ENCODE measurements around the gene PTOV1. TPM values are rescaled to one million over a fixed set of nuclear protein-coding genes. Genes with fewer than 3 reads are reported as not detected.

Gene PTOV1
- total and polyA plus RNA-seq, 2 of the 8 experiments (the other 6 are each of a cell fraction or from before 2014, with no cell fraction given): 147 to 251 TPM

DNA sequence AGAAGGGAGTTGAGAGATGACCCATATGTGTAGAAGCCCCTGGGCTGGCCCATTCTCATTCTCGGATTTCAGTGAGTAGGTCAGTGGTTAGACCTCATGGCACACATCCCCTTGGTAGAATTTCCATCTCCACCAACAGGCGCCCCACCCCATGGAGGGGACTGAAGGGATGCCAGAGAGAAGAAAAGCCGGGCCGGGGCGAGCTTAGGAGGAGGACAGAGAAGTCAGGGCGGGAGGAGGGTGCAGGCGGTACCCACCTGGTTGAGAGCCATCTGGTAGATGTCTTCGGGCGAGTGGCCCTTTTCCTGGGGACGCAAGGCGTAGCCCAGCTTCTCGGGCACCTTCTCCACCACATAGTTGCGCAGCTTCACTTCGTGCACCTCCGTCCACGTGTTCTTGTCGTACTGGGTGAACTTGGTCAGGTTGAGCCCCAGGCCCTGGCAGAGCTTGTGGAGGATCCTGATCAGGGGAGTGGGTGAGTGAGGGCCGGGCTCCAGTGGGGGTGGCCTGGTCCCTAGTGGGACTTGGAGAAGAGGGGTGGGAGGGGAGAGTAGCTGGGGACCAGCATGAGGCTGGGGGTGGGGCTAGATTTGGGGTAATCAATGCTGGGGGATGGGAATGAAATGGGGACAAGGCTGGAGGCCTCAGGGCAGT lies 43.2 kb downstream of the PTOV1 start:
- H2BK120ac ChIP-seq (replicated peaks; ENCODE audit: low read depth, low read length): no peak overlapping the region
- no peak overlapping the region for H3K4me2 ChIP-seq (ENCODE audit: insufficient read depth in 1 of 2, low read depth in 2 of 2, low read length in 2 of 2)
- no peak overlapping the region for H3K56ac ChIP-seq (replicated peaks; ENCODE audit: insufficient read length, low read depth, low read length)
- no peak overlapping the region for H3K23ac ChIP-seq (ENCODE audit: insufficient read length)
- H2BK15ac ChIP-seq (ENCODE audit: low read length): no peak overlapping the region
- peaks cover 0 to 1% of the 10 kb centered on the region in 2 experiments for H4K20me1 ChIP-seq (replicated peaks in 1 of 2; ENCODE audit: control insufficient read depth in 1 of 2, insufficient read depth in 2 of 2, low read length in 2 of 2)
- DNase-seq (ENCODE audit: low read depth in 1 of 2, low spot score in 2 of 2): no peak
- WGBS, 2 experiments (ENCODE audit: extremely low coverage in 1 of 2, insufficient coverage in 1 of 2, insufficient read length in 1 of 2, insufficient replicate concordance in 2 of 2, low coverage in 1 of 2, low lambda C conversion rate in 2 of 2, missing lambda C conversion rate in 1 of 2): 93% methylated on average over 16 of the region's 18 CpGs; no CpG with 5 or more reads in 1 of the 2 experiments
- H3K27me3 ChIP-seq (replicated peaks in 1 of 4; ENCODE audit: control insufficient read depth in 3 of 4, extremely low read depth in 1 of 4, insufficient read depth in 3 of 4, low read length in 3 of 4): peaks cover 0 to 9% (median 5%) of the 10 kb centered on the region in 4 experiments; a peak in 4 of 7 replicates
- no peak for FAIRE-seq
- H3K79me2 ChIP-seq (ENCODE audit: control insufficient read depth in 1 of 2, insufficient read depth in 2 of 2, low read length in 2 of 2): no peaks in the 10 kb centered on the region
- H4K91ac ChIP-seq (replicated peaks; ENCODE audit: insufficient read length, low read length): no peak overlapping the region
- peaks cover 0 to 7% of the 10 kb centered on the region in 2 experiments; a peak in 3 of 4 replicates for H3K9me3 ChIP-seq (ENCODE audit: insufficient read depth in 2 of 2, low read depth in 1 of 2, low read length in 1 of 2)
- no peak overlapping the region for H4K8ac ChIP-seq (ENCODE audit: extremely low read depth, insufficient read depth, low read length)
- no peak for TF ChIP-seq RNF2 (IDR thresholded peaks at IDR 0.05; ENCODE audit: borderline replicate concordance, low read depth, low read length, missing control alignments, poor library complexity, severe bottlenecking)
- no peak overlapping the region for H2BK20ac ChIP-seq (ENCODE audit: low read length)
- no peak overlapping the region for H2AFZ ChIP-seq (ENCODE audit: low read length)
- no peak overlapping the region for H3K18ac ChIP-seq (ENCODE audit: extremely low read depth, low read length)
- POLR2A ChIA-PET (ENCODE audit: partially characterized antibody): interaction anchor here (1.2 to 9.5 kb wide), 8 partner anchors 13 to 35 kb away, joined by 3 to 82 read pairs (median 5); partner anchors contain the start of genes AKT1S1, ATF5, NUP62 and TBC1D17
- no peak overlapping the region for H3K9ac ChIP-seq (replicated peaks in 1 of 4; ENCODE audit: extremely low read depth in 1 of 4, low read depth in 3 of 4, low read length in 3 of 4)
- peaks cover 0 to 15% (median 8%) of the 10 kb centered on the region in 4 experiments; a peak in 5 of 7 replicates for H3K4me1 ChIP-seq (replicated peaks in 1 of 4; ENCODE audit: control insufficient read depth in 3 of 4, insufficient read depth in 4 of 4, low read length in 3 of 4)
- no peak overlapping the region for H2AK5ac ChIP-seq (ENCODE audit: low read depth, low read length)
- no peak overlapping the region for H3K4me3 ChIP-seq (ENCODE audit: extremely low read depth in 1 of 4, insufficient read depth in 2 of 4, low read depth in 3 of 4, low read length in 4 of 4)
- H3K4ac ChIP-seq (replicated peaks; ENCODE audit: insufficient read length, low read depth, low read length): no peak overlapping the region
- no peak overlapping the region for H2BK5ac ChIP-seq (ENCODE audit: low read depth, low read length)
- peaks cover 2% of the 10 kb centered on the region; the same call in 1 of the 2 replicates for H3K23me2 ChIP-seq (ENCODE audit: low read depth, low read length)
- no peak overlapping the region for H3K27ac ChIP-seq (ENCODE audit: low read depth, low read length)
- no peak overlapping the region for H4K5ac ChIP-seq (ENCODE audit: insufficient read length, low read depth, low read length)
- H3K79me1 ChIP-seq (ENCODE audit: low read depth, low read length): no peaks in the 10 kb centered on the region
- H2BK12ac ChIP-seq (ENCODE audit: low read depth, low read length): no peak overlapping the region
- CTCF ChIA-PET (ENCODE audit: partially characterized antibody): interaction anchor here (0.6 to 2.7 kb wide), 7 partner anchors 13 to 860 kb away, joined by 3 to 15 read pairs (median 3); no protein-coding TSS in a partner anchor
- H3K36me3 ChIP-seq (ENCODE audit: control insufficient read depth in 2 of 4, insufficient read depth in 4 of 4, low read length in 3 of 4): peaks cover 0 to 4% (median 0%) of the 10 kb centered on the region in 4 experiments; a peak in 2 of 8 replicates
- H3K14ac ChIP-seq (ENCODE audit: insufficient read length): no peak overlapping the region

Measured in H1 (cell line).